GM18502 (cell line): Measurements from ENCODE around the gene XRN2.
A peak's percentile ranks its signal among the peaks of the same experiment; 100 is the strongest.

ENCODE experiments used
- ATAC-seq: cut with Tn5 transposase; IDR thresholded peaks from one replicate; pipeline ENCODE4 v1.9.1; 2021; ENCODE audit warnings: mild to moderate bottlenecking; ENCODE audit not compliant: unreplicated experiment, poor library complexity

The XRN2 gene

GRCh38 chr20:21294755-21295154, 8.4 kb upstream of the XRN2 start:
- no peak for ATAC-seq

- no peak for ATAC-seq
These were observed 1.0 kb upstream of the XRN2 start for GRCh38 chr20:21301940-21302663.

- peak; percentile 31 for ATAC-seq
These were observed 469 bp upstream of the XRN2 start for GRCh38 chr20:21302664-21303060.

- peak; percentile 13 for ATAC-seq
These were observed 898 bp downstream of the XRN2 start for GRCh38 chr20:21303872-21304586.

GRCh38 chr20:21308340-21308739, 5.2 kb downstream of the XRN2 start:
- ATAC-seq = no peak

GRCh38 chr20:21309678-21310467, 6.7 kb downstream of the XRN2 start:
- no peak for ATAC-seq

GRCh38 chr20:21312813-21313474, 9.8 kb downstream of the XRN2 start:
- no peak for ATAC-seq

- peak; percentile 59 for ATAC-seq
These were observed 12.0 kb downstream of the XRN2 start for GRCh38 chr20:21315138-21315537.

- ATAC-seq = no peak
These were observed 19.1 kb downstream of the XRN2 start for GRCh38 chr20:21322083-21322710.

- ATAC-seq = no peak
These were observed 19.8 kb downstream of the XRN2 start for GRCh38 chr20:21322921-21323331.

- no peak for ATAC-seq
These were observed 20.5 kb downstream of the XRN2 start for GRCh38 chr20:21323640-21324039.

- ATAC-seq = no peak
These were observed 21.0 kb downstream of the XRN2 start for GRCh38 chr20:21324126-21324525.

GRCh38 chr20:21325296-21325695, 22.2 kb downstream of the XRN2 start:
- ATAC-seq = no peak

GRCh38 chr20:21326700-21327099, 23.6 kb downstream of the XRN2 start:
- ATAC-seq = no peak

GRCh38 chr20:21336455-21337151, 33.5 kb downstream of the XRN2 start:
- ATAC-seq = no peak

- no peak for ATAC-seq
These were observed 35.2 kb downstream of the XRN2 start for GRCh38 chr20:21338291-21338690.

GRCh38 chr20:21339499-21339898, 36.4 kb downstream of the XRN2 start:
- ATAC-seq = no peak

GRCh38 chr20:21340991-21341697, 38.0 kb downstream of the XRN2 start:
- no peak for ATAC-seq
